NCI-H1417 (cell line): ENCODE measurements around the gene S1PR4.

ENCODE experiments used
- DNase-seq, 3 experiments: peaks; one replicate each; lab custom pipeline; 2025; lab: John Stamatoyannopoulos, UW

Gene S1PR4

GRCh38 chr19:3178377-3178972, at the start of gene S1PR4:
S1PR4 (plus strand) TSS chr19:3178769; CDS start chr19:3178793, 24 bp downstream.
- no peak for DNase-seq

- DNase-seq, result peak in 2 of 3 experiments; percentile 6 to 48
Measured at GRCh38 chr19:3129112-3129511, 49.5 kb upstream of the S1PR4 start.

GRCh38 chr19:3131168-3131567, 47.4 kb upstream of the S1PR4 start:
- DNase-seq, result no peak

- DNase-seq, result peak in 2 of 3 experiments; percentile 81 to 96
Measured at GRCh38 chr19:3132971-3133792, 45.4 kb upstream of the S1PR4 start.

- no peak for DNase-seq
Measured at GRCh38 chr19:3133793-3134116, 44.8 kb upstream of the S1PR4 start.

GRCh38 chr19:3135961-3136683, 42.4 kb upstream of the S1PR4 start, which contains the start of gene GNA15:
GNA15 (plus strand) TSS chr19:3136033; CDS start chr19:3136451, 418 bp downstream.
- DNase-seq, result no peak

- DNase-seq, result no peak
Measured at GRCh38 chr19:3136684-3137055, 41.9 kb upstream of the S1PR4 start.

- no peak for DNase-seq
Measured at GRCh38 chr19:3137119-3137518, 41.5 kb upstream of the S1PR4 start.

- no peak for DNase-seq
Measured at GRCh38 chr19:3138268-3138667, 40.3 kb upstream of the S1PR4 start.

GRCh38 chr19:3140667-3141038, 37.9 kb upstream of the S1PR4 start:
- no peak for DNase-seq

GRCh38 chr19:3142292-3142670, 36.3 kb upstream of the S1PR4 start:
- DNase-seq, result no peak

- DNase-seq, result no peak
Measured at GRCh38 chr19:3142781-3143337, 35.7 kb upstream of the S1PR4 start.

GRCh38 chr19:3145909-3146676, 32.5 kb upstream of the S1PR4 start:
- no peak for DNase-seq

- peak in 1 of 3 experiments; percentile 17 for DNase-seq
Measured at GRCh38 chr19:3146677-3147100, 31.9 kb upstream of the S1PR4 start.

- no peak for DNase-seq
Measured at GRCh38 chr19:3148503-3148902, 30.1 kb upstream of the S1PR4 start.

GRCh38 chr19:3149089-3149488, 29.5 kb upstream of the S1PR4 start:
- no peak for DNase-seq

- no peak for DNase-seq
Measured at GRCh38 chr19:3149526-3150505, 28.8 kb upstream of the S1PR4 start.

- no peak for DNase-seq
Measured at GRCh38 chr19:3150739-3151329, 27.7 kb upstream of the S1PR4 start.

GRCh38 chr19:3151563-3152418, 26.8 kb upstream of the S1PR4 start:
- no peak for DNase-seq
